B cell (primary cell): ENCODE measurements around the gene SLCO3A1. TPM values are rescaled to one million over a fixed set of nuclear protein-coding genes. Genes with fewer than 3 reads are reported as not detected.

Experiments
- ATAC-seq: fragments of 200-7000 bp; cut with Tn5 transposase; one replicate; pipeline ENCODE4 v1.10.0; 2021; ENCODE audit warnings: low read depth, mild to moderate bottlenecking, moderate number of reproducible peaks, moderate library complexity
- CTCF ChIA-PET: fragments of 350-600 bp; sonication (Branson Sonifier 250); formaldehyde crosslinking; loops from one replicate; lab custom pipeline; 2021; ENCODE audit warnings: antibody characterized with exemption, inconsistent platforms; lab: Charles Lee
- POLR2A ChIA-PET: fragments of 350-600 bp; sonication (Branson Sonifier 250); formaldehyde crosslinking; loops from one replicate; lab custom pipeline; 2021; ENCODE audit warnings: antibody characterized with exemption; lab: Charles Lee
- DNase-seq: peaks from one replicate; pipeline ENCODE4 v3.0.0; 2013
- H2AFZ ChIP-seq: 2 replicates; pipeline ENCODE4 v1.6.1; 2012; ENCODE audit warnings: mild to moderate bottlenecking, low read depth, low read length; ENCODE audit not compliant: insufficient read depth, poor library complexity, severe bottlenecking
- H3K27ac ChIP-seq, 2 donors: 1 replicate in 1 of 2; 2 replicates in 1 of 2; pipeline ENCODE4 v1.5.1; 2012 to 2013; ENCODE audit warnings: low read length in 2 of 2, mild to moderate bottlenecking in 2 of 2, moderate library complexity in 1 of 2
- H3K27me3 ChIP-seq, 4 experiments: fragments of 200-600 bp in 1 of 4; sonication (generic) in 1 of 4; replicated peaks in 1 of 4; 1 replicate in 2 of 4; 2 replicates in 2 of 4; pipeline versions ENCODE4 v1.6.1 to v1.7.0; 2013 to 2016; ENCODE audit warnings: low read length in 3 of 4, mild to moderate bottlenecking in 2 of 4, mixed read lengths in 1 of 4, moderate library complexity in 1 of 4; ENCODE audit not compliant: insufficient read depth in 4 of 4, control insufficient read depth in 3 of 4; ENCODE audit errors: control extremely low read depth in 1 of 4
- H3K36me3 ChIP-seq, 2 experiments: replicated peaks in 1 of 2; 1 replicate in 1 of 2; 2 replicates in 1 of 2; pipeline versions ENCODE4 v1.6.1 to v1.7.1; 2013; ENCODE audit warnings: low read length in 1 of 2; ENCODE audit not compliant: insufficient read depth in 2 of 2, control insufficient read depth in 1 of 2; ENCODE audit errors: control extremely low read depth in 1 of 2, extremely low read depth in 1 of 2
- H3K4me1 ChIP-seq, 2 donors: fragments of 200-600 bp in 1 of 2; sonication (generic) in 1 of 2; 1 replicate in 1 of 2; 2 replicates in 1 of 2; pipeline versions ENCODE4 v1.5.1 to v1.6.1; 2013 to 2017; ENCODE audit warnings: low read length in 2 of 2; ENCODE audit not compliant: control insufficient read depth in 2 of 2, insufficient read depth in 2 of 2
- H3K4me2 ChIP-seq: replicated peaks from 2 replicates; pipeline ENCODE3; 2012; ENCODE audit warnings: mild to moderate bottlenecking, low read depth, low read length; ENCODE audit not compliant: poor library complexity, severe bottlenecking
- H3K4me3 ChIP-seq, 5 experiments: fragments of 200-600 bp in 1 of 5; sonication (generic) in 1 of 5; 1 replicate in 3 of 5; 2 replicates in 2 of 5; pipeline versions ENCODE4 v1.5.1 to v1.7.0; 2011 to 2016; ENCODE audit warnings: low read length in 4 of 5, mild to moderate bottlenecking in 4 of 5, low read depth in 2 of 5, control low read depth in 1 of 5, moderate library complexity in 1 of 5; ENCODE audit not compliant: insufficient read depth in 1 of 5; ENCODE audit errors: control extremely low read depth in 1 of 5, extremely low read depth in 1 of 5
- H3K79me2 ChIP-seq: fragments of 200-600 bp; sonication (generic); one replicate; pipeline ENCODE4 v1.6.0; 2016; ENCODE audit warnings: low read length; ENCODE audit not compliant: control insufficient read depth, insufficient read depth
- H3K9ac ChIP-seq: fragments of 200-600 bp; sonication (generic); 2 replicates; pipeline ENCODE4 v1.6.1; 2017; ENCODE audit warnings: mild to moderate bottlenecking, low read length, moderate library complexity
- H3K9me3 ChIP-seq, 3 donors: one replicate each; pipeline versions ENCODE4 v1.6.1 to v1.7.1; 2013; ENCODE audit warnings: low read length in 2 of 3; ENCODE audit not compliant: control insufficient read depth in 2 of 3, insufficient read depth in 1 of 3; ENCODE audit errors: control extremely low read depth in 1 of 3
- H4K20me1 ChIP-seq: 2 replicates; pipeline ENCODE4 v1.6.0; 2012; ENCODE audit warnings: mild to moderate bottlenecking, low read length; ENCODE audit not compliant: insufficient read depth, control insufficient read depth, poor library complexity, severe bottlenecking
- H3K27ac Mint-ChIP-seq: one replicate; pipeline ENCODE4 v1.8.0; 2021; ENCODE audit warnings: mixed read lengths
- H3K27me3 Mint-ChIP-seq: one replicate; pipeline ENCODE4 v1.8.0; 2021; ENCODE audit warnings: mixed read lengths
- H3K4me1 Mint-ChIP-seq: one replicate; pipeline ENCODE4 v1.8.0; 2021; ENCODE audit warnings: mixed read lengths
- H3K4me3 Mint-ChIP-seq: one replicate; pipeline ENCODE4 v1.8.0; 2021; ENCODE audit warnings: mixed read lengths
- H3K9me3 Mint-ChIP-seq: one replicate; pipeline ENCODE4 v1.8.0; 2022; ENCODE audit warnings: mixed read lengths; ENCODE audit not compliant: insufficient read depth
- CTCF ChIP-seq: fragments of 200-600 bp; IDR thresholded peaks from one replicate; pipeline ENCODE4 v1.8.0; 2022; ENCODE audit warnings: antibody characterized with exemption, mild to moderate bottlenecking
- EZH2 ChIP-seq: IDR thresholded peaks from 2 replicates; pipeline ENCODE4 v1.6.1; 2012; ENCODE audit warnings: borderline replicate concordance, low read depth, mild to moderate bottlenecking, moderate library complexity, low read length; ENCODE audit not compliant: insufficient read depth, poor library complexity, severe bottlenecking
- WGBS: methylation state at CpG from one replicate; pipeline ENCODE4 v1.1.5; 2013; ENCODE audit warnings: missing lambda C conversion rate; ENCODE audit not compliant: insufficient coverage; 5-methylcytosine and 5-hydroxymethylcytosine counted together
- intact Hi-C: fragments of 100-400 bp; cut with micrococcal nuclease; formaldehyde crosslinking; loops from one replicate; pipeline ENCODE4 v1.10.0; 2022
- polyA plus RNA-seq: library from polyadenylated mRNA; depleted of rRNA; stranded (reverse); fragments of >200 nt; gene quantifications from 2 replicates; pipeline ENCODE4 v1.2.3, GENCODE V29; 2012
- total RNA-seq, 2 donors: library from RNA; stranded (reverse); fragments of 120-200 nt in 1 of 2; gene quantifications; 1 replicate in 1 of 2; 2 replicates in 1 of 2; pipeline versions ENCODE4 v1.2.3 to v1.2.4, GENCODE V29; 2013 to 2022

Gene SLCO3A1
- total and polyA plus RNA-seq, 2 donors (not counting 1 experiment from before 2014, with no cell fraction given): 0.99 to 2.3 TPM

- no peak overlapping the region for H3K27ac Mint-ChIP-seq
These were observed 139.4 kb downstream of the SLCO3A1 start for GRCh38 chr15:91992945-91993344.

GRCh38 chr15:91995146-91995545 lies 141.6 kb downstream of the SLCO3A1 start:
- Histone ChIP-seq H3K27me3 (no peaks in the 10 kb centered on the region), H3K4me1 (no peaks in the 10 kb centered on the region), H3K27ac (no peak overlapping the region), H3K9me3 (peaks cover 0 to 3% (median 0%) of the 10 kb centered on the region in 3 donors), H2AFZ (no peak overlapping the region), H3K4me3 (no peak overlapping the region), H3K36me3 (no peaks in the 10 kb centered on the region), H3K9ac (no peak overlapping the region), H4K20me1 (no peaks in the 10 kb centered on the region), H3K79me2 (no peaks in the 10 kb centered on the region), H3K4me2 (no peak overlapping the region)
- H3K9me3 Mint-ChIP-seq: no peaks in the 10 kb centered on the region
- no peak for DNase-seq
- ChIA-PET CTCF (no interaction called here), POLR2A (no interaction called here)
- 96% methylated on average over 3 of the region's 3 CpGs for WGBS
- intact Hi-C loops: no loop called here
- no peaks in the 10 kb centered on the region for H3K27me3 Mint-ChIP-seq
- H3K4me1 Mint-ChIP-seq: no peaks in the 10 kb centered on the region
- H3K4me3 Mint-ChIP-seq: no peak overlapping the region
- ATAC-seq: no peak
- no peak for TF ChIP-seq EZH2
- TF ChIP-seq CTCF: no peak
- H3K27ac Mint-ChIP-seq: no peak overlapping the region

More at GRCh38 chr15:91992945-91993344, 139.4 kb downstream of the SLCO3A1 start:
- intact Hi-C loops: no loop called here
- H3K4me3 ChIP-seq: no peak overlapping the region
- no peak for ATAC-seq
- H3K36me3 ChIP-seq: no peaks in the 10 kb centered on the region
- H3K9ac ChIP-seq: no peak overlapping the region
- no peaks in the 10 kb centered on the region for H3K4me1 Mint-ChIP-seq
- H3K9me3 ChIP-seq: no peaks in the 10 kb centered on the region
- no peaks in the 10 kb centered on the region for H4K20me1 ChIP-seq
- TF ChIP-seq EZH2 (no peak), CTCF (no peak)
- no peak overlapping the region for H2AFZ ChIP-seq
- H3K27me3 Mint-ChIP-seq: no peaks in the 10 kb centered on the region
- H3K79me2 ChIP-seq: no peaks in the 10 kb centered on the region
- H3K27ac ChIP-seq: no peak overlapping the region
- H3K4me1 ChIP-seq: no peaks in the 10 kb centered on the region
- H3K4me3 Mint-ChIP-seq: no peak overlapping the region
- POLR2A ChIA-PET: no interaction called here
- H3K27me3 ChIP-seq: no peaks in the 10 kb centered on the region
- H3K9me3 Mint-ChIP-seq: no peaks in the 10 kb centered on the region
- 20% methylated on average over 1 of the region's 3 CpGs for WGBS
- CTCF ChIA-PET: no interaction called here
- DNase-seq: no peak
- H3K4me2 ChIP-seq: no peak overlapping the region
